GM19240 (cell line): ENCODE measurements around the gene TBL3.
A peak's percentile ranks its signal among the peaks of the same experiment; 100 is the strongest.

ENCODE experiments used
- DNase-seq: peaks from one replicate; pipeline ENCODE4 v3.0.0; 2011; ENCODE audit warnings: low spot score; ENCODE audit not compliant: insufficient read length

The TBL3 gene

DNA sequence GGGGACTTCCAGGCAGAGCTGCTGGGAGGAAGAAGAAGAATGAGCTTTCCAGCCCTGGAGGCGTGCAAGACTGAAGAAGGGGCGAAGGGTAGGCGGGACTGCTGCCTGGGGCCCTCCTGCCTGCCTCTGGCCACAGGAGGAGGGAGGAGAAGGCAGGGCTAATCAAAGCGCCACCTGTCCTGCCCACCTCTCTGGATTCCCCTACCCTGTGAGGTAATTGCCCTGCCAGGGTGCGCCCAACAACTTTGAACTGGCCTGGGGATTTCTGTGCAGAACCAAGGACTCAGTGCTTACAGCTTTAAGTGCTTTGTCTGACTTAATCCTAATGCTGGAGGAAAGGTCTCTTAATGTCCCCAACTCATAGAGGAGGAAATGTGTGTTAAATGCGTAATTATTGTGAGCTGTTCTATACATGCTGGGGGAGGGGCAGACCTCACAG is 9.6 kb downstream of the TBL3 start, which contains the start of gene NOXO1:
Gene NOXO1 (minus strand): TSS at position 72 of the 439 bp plus-strand sequence. CDS start 290 bp downstream, outside the sequence.
- no peak for DNase-seq

GRCh38 chr16:1982013-1982433 is 10.2 kb downstream of the TBL3 start:
- no peak for DNase-seq

DNA sequence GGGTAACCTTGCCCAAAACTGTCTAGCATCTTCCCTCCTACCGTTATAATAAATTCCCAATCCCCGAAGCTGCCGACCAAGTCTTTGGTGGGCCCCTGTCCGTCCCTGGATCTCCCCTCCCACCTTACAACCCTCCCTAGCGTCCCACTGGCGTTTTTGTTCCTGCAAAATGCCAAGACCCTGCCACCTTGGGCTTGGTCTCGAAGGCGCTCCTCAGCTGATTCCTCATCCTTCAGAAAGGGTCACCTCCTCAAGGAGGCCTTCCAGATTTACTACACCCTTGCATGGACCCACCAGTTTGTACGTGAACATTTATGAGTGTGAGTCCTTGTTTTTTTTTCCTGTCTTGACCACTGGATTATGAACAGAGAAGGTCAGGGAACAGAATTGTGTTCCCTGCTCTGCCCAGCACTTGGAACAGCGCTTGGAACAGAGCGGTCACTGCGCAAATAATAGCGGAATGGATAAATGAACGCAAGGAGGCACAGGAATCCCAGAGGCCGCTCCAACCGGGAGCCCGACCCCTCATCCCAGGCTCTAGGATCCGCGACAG is 11.2 kb downstream of the TBL3 start:
- DNase-seq = no peak

GRCh38 chr16:1983544-1984346 is 11.9 kb downstream of the TBL3 start, which contains the start of gene GFER:
GFER (plus strand) TSS chr16:1984193; CDS start chr16:1984219, 26 bp downstream.
- peak; percentile 98 for DNase-seq

GRCh38 chr16:1984347-1985225 is 12.7 kb downstream of the TBL3 start:
- no peak for DNase-seq

DNA sequence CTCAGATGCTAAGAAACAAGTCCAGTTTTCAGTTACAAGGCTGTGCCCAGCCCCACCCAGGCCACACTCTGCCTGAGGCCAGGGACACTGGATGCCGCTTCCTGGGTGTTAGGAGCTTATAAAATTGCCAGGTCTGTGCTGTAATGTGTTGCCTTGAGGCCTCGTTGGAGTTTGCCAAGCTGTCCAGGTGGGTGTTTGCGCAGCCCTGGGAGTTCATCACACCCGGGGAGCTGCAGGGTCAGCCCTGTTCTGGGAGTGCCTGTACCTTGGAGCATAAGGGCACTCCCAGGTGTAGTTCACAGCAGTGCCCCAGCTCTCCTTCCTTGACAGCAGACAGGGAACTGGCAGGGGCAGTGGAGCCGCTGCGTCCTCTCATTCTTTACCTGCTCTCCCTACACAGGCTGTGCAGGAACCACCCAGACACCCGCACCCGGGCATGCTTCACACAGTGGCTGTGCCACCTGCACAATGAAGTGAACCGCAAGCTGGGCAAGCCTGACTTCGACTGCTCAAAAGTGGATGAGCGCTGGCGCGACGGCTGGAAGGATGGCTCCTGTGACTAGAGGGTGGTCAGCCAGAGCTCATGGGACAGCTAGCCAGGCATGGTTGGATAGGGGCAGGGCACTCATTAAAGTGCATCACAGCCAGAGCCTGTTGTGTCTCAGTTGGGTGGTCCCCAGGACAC is 13.8 kb downstream of the TBL3 start:
- no peak for DNase-seq

DNA sequence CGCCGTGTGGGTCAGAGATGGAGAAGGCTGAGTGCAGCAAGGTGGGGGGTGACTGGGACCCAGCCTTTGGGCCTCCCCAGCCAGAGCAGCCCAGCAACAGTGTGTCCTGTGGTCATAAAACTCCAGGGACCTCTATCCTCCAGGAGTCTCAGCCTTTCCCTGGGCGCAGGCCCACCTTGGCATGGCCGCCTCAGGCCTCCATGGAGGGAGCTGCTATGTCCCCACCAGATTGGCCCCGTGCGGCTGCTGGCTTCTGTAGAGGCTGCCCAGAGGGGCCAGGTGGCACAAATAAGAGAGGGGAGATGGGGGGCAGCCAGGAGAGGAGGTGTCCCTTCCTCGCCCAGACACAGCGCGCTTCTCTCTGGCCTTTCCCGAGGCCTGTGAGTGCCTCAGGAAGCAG is 15.3 kb downstream of the TBL3 start:
- no peak for DNase-seq

DNA sequence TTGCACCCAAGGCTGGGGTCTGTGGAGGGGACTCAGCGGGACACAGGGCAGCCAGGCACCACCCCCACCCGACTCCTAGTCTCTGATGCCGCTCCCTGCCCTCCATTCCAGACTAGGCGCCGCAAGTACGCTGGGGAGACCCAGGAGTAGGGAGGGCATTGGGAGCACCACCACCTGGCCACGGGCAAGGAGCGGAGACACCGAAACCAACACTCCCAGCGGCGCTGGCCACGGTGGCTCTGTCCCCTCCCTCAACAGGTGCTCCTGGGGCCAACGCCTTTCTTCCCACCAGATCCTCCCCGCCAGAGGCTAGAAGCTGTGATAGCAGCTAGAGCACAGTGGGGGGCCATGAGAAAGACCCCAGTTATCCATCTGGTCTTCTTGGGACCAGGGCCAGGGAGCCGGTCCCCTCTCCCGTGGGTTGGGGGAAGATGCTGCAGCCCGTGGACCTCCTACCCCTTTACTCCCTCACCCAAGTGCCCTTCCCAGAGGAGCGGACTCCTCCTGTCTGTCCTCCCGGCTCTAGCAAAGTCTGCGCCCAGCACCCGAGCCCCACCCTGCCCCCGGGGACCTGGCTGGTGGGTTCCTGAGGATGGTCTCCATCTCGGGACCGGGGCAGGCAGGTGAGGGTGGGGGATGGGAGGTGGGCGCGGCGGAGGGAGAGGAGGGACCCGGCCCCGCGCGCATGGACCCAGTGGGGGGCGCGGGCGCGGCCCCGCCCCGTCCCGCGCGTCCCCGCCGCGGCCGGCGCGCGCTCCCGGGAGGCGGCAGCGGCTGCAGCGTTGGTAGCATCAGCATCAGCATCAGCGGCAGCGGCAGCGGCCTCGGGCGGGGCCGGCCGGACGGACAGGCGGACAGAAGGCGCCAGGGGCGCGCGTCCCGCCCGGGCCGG is 17.6 kb downstream of the TBL3 start, which contains the start of gene SYNGR3:
Gene SYNGR3 (plus strand): TSS at position 762 of the 892 bp plus-strand sequence. CDS start 133 bp downstream, outside the sequence.
- no peak for DNase-seq

- DNase-seq = no peak
Measured at GRCh38 chr16:1990101-1990350, 18.2 kb downstream of the TBL3 start.

GRCh38 chr16:1990351-1991134 is 18.7 kb downstream of the TBL3 start:
- DNase-seq = no peak

DNA sequence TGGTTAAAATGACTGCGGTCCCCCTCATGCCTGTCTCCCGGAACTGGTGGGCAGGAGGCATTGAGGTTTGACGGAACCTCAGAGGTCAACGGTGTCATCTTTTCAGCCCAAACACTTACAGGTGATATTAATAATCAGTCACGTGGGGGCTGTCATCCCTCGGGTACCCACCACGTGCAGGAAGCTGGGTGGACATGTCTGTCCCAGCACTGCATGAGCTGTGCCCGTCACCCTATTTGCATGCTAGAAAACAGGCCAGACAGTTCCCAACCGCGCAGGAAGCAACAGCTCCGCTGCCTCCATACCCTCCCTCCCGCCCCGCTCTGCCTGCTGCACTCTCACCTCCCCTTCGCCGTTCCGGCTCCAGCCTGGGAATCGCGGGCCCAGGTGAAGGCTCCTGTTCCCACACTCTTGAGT is 19.3 kb downstream of the TBL3 start:
- DNase-seq = peak; percentile 71

- DNase-seq = no peak
Measured at GRCh38 chr16:1991588-1991947, 19.7 kb downstream of the TBL3 start.

DNA sequence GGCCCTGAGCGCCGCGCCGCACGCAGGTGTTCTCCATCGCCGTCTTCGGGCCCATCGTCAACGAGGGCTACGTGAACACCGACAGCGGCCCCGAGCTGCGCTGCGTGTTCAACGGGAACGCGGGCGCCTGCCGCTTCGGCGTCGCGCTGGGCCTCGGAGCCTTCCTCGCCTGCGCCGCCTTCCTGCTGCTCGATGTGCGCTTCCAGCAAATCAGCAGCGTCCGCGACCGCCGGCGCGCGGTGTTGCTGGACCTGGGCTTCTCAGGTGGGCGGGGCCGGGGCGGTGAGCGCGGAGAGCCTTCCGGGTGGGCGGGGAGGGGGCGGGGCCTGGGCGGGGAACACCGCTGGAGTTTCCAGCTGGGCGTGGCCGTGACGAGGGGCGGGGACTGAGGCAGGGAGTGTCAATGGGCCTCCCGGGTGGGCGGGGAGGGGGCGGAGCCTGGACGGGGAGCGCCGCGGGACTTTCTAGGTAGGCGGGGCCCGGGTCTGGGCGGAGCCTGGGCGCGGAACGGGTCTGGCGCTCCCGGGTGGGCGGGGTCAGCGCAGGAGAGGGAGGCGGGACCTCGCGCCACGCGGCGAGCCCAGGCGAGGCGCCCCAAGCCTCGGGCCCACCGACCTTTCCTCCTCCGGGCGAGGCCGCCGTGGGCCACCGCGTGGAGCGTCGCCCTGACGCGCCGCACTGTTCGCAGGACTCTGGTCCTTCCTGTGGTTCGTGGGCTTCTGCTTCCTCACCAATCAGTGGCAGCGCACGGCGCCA is 20.3 kb downstream of the TBL3 start:
- DNase-seq = peak; percentile 95

GRCh38 chr16:1992704-1993317 is 21.0 kb downstream of the TBL3 start:
- no peak for DNase-seq

DNA sequence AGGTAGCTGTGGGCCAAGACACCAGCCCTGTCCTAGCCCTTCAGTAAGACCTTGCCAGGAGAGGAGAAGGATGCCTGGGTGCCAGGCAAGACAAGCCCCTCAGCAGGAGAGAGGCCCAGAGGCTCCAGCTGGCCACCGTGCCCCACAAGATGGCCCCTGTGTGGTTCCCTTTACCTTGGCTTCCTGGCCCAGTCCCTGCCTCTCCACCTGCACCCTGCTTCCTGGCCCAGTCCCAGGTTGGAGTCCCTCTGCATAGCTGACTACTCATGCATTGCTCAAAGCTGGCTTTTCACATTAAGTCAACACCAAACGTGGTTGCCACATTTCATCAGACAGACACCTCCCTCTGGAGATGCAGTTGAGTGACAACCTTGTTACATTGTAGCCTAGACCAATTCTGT is 21.9 kb downstream of the TBL3 start:
- no peak for DNase-seq

DNA sequence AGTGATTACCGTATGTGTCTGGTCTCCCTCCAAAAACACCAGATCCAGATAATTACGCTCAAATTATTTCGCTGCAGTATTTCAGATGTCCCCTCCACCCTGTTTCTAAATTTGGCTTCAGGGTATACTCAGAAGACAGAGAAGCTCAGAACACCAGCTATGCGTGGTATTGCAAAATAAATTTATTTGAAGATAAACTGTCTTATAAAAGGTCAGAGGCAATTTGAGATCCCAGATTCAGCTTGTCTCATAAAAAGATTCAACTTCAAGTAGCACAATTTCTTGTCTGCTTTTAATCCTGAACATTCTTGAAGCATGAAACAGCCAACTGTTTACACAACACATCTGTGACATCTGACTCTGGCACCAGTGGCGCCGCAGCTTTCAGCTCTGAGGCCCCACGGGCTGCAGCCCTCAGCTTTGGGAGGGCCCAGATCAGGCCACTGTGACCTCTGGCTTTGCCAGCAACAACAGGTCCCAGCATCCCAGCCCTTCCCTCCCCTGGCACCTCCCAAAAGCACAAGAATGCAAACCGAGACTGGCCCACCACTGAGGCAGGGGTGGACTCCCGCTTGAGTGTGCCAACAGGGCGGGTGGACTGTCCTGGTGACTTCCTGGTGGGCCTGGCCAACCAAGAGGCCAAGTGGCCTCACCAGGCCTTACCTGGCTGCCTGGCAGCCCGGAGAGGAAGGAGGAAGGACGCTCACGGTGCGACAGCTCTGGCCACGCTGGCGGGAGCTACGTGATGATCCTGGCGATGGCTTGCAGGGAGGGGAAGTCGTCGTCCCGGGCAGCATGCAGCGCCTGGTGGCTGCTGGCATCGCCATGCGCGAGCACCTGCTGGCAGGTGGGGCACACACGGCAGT is 25.9 kb downstream of the TBL3 start:
- no peak for DNase-seq

GRCh38 chr16:1998360-1998835 is 26.5 kb downstream of the TBL3 start:
- no peak for DNase-seq
